SW480 (cell line): ENCODE results near the gene RFX2.
"Not testable (repeated sequence)": the region's sequence is repeated elsewhere in the genome, so short reads cannot be mapped to it uniquely, and the experiment has no call there.

Experiments
- DNase-seq: peaks from one replicate; pipeline ENCODE4 v3.0.0-alpha.2; 2016; ENCODE audit warnings: low spot score

The RFX2 gene

GRCh38 chr19:5971714-5972354, 138.5 kb downstream of the RFX2 start:
- no peak for DNase-seq

GRCh38 chr19:5969476-5969875, 140.8 kb downstream of the RFX2 start:
- DNase-seq, result no peak

- no peak for DNase-seq
These were observed 141.6 kb downstream of the RFX2 start for GRCh38 chr19:5968431-5969373.

- DNase-seq, result peak; percentile 42
These were observed 142.3 kb downstream of the RFX2 start for GRCh38 chr19:5967994-5968430.

DNA sequence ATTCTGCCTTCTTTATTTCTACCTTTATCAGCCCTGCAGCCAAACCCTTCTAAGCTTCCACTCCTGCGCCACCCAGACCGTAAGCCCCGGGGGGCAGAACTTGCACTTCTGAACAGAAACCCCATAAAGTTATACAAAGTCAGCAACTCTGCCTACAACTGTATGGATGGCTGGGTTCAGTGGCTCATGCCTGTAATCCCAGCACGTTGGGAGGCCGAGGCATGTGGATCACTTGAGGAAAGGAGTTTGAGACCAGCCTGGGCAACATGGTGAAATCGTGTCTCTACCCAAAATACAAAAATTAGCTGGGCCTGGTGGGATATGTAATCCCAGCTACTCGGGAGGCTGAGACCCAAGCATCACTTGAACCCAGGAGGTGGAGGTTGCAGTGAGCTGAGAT, 142.7 kb downstream of the RFX2 start:
- no peak for DNase-seq

GRCh38 chr19:5966941-5967340, 143.4 kb downstream of the RFX2 start:
- no peak for DNase-seq

- DNase-seq, result no peak
These were observed 144.1 kb downstream of the RFX2 start for GRCh38 chr19:5966215-5966614.

- no peak for DNase-seq
These were observed 145.3 kb downstream of the RFX2 start for GRCh38 chr19:5964816-5965565.

DNA sequence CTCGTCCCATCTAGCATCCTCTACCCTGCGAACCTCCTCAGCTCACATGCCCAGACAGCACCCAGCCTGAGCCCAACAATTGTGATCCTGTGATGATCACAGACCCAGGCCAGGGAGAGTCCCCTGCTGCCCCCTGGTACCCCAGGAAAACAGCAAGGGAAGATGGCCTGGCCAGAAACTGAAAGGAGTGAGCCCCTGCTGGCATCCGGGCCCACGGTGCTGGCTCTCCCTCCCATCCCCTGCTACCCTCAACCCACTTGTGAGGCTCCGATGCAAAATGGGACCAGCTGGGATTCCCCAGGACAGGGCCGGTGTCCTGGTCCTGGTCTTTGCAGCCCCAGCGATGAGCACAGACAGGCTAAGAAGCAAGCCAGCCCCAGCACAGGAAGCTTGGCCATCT, 146.4 kb downstream of the RFX2 start:
- no peak for DNase-seq

DNA sequence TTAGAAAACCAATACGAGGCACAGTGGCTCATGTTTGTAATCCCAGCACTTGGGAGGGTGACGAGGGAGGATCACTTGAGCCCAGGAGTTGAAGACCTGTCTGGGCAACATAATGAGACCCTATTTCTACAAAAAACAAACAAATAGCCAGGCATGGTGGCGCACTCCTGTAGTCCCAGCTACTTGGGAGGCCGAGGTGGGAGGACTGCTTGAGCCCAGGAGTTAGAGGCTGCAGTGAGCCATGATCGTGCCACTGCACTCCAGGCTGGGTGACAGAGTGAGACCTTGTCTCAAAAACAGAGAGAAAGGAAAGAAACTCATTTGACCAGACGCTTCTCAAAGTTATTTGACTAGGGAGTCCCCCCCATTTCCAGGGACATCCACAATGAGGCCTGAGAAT, 147.0 kb downstream of the RFX2 start:
- DNase-seq, result not testable (repeated sequence)

GRCh38 chr19:5961969-5962945, 148.0 kb downstream of the RFX2 start:
- peak; percentile 27 for DNase-seq

- DNase-seq, result not testable (repeated sequence)
These were observed 148.7 kb downstream of the RFX2 start for GRCh38 chr19:5961641-5961968.

- no peak for DNase-seq
These were observed 150.0 kb downstream of the RFX2 start for GRCh38 chr19:5960005-5961001.

DNA sequence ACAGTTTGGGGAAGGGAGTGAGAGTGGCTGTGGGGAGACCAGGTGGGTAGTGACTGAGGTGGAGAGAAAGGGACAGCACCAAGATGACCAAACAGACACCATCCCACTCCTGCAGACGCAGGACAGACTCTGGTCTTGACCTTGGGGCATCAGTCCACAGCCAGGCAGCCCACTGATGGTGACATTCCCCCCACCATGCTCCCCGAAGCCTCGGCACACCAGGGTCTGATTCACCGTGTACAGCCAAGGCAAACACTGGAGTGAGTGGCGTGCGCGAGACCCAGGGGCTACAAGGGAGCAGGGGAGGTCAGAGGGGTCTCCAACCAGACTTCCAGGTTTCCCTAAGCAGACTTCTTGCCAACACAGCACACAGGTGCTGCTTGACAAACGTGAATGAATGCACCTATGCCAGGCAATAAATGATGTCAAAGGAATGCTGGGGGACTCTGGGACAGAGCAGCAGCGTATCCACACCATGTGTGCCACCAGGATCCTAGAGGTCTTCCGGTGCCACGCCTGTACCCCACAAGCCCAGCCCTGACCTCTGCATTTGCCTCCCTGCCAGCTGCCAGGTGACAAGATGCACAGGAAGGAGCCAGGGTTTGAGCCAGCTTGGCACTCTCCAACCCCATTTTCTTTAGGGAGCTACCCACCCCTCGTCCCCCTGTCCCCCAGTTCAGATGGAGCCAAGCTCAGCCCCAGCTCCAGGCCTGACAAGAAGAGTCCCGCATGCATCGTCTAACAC, 150.9 kb downstream of the RFX2 start:
- no peak for DNase-seq

DNA sequence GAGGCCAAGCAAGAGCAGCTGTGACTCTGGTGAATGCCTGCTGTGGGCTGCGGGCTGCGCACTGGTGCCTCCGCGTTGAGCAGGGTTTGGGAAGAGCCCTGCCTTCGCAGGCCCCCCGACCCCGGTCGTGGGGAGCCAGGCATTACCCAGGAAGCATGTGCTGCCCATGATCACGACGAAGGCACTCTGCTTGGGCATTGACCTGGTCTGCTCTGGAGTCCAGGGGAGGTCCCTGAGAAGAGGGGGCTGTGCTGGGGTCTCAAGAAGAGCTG, 151.5 kb downstream of the RFX2 start:
- no peak for DNase-seq

- no peak for DNase-seq
These were observed 152.0 kb downstream of the RFX2 start for GRCh38 chr19:5958074-5958850.

DNA sequence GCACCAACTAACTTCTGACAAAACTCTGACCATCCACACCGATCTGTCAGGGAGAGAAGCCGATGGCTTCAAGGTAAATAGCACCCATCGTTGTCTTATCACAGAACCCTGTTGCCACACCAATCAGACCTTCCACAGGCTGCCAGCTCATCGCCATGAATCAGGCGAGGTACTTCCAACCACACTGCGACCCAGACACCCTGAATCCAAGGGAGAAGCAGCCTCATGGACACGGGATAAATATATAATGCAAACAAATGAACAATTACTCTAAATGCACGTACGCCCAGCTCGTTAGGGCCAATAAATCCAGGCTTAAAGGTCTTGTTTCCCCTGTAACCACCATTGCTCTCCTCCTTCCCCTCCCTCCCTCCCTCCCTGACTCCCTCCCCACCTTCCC, 153.1 kb downstream of the RFX2 start:
- no peak for DNase-seq

DNA sequence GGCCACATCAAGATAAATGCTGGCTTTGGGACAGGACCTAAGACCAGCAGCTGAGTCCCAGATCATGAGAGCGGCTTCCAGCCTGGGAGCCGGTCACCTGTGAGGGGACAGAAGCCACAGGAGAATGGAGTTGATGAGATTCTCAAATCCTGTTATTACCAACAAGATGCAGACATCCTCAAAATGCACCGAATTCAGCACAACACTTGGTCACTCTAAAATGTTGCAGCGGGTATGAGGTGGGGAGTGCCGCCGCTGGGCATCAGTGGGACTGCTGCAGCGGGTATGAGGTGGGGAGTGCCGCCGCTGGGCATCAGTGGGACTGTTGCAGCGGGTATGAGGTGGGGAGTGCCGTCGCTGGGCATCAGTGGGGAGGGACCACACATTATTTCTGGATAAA, 153.6 kb downstream of the RFX2 start:
- DNase-seq, result no peak

- no peak for DNase-seq
These were observed 154.0 kb downstream of the RFX2 start for GRCh38 chr19:5956323-5956722.
